PFSK-1 (cell line): ENCODE results near the gene SORT1.

Experiments used
- POLR2AphosphoS5 ChIP-seq: IDR thresholded peaks from 2 replicates; pipeline ENCODE4 v1.6.1; 2012; ENCODE audit warnings: low read depth, mild to moderate bottlenecking, control low read depth, low read length, moderate library complexity
- REST ChIP-seq, 2 experiments: IDR thresholded peaks; 2 replicates each; pipeline versions ENCODE4 v1.6.1 to v1.8.0; 2011 to 2012; ENCODE audit warnings: low read depth in 2 of 2, low read length in 2 of 2, control low read depth in 1 of 2, inconsistent platforms in 1 of 2, mild to moderate bottlenecking in 1 of 2, moderate library complexity in 1 of 2; ENCODE audit not compliant: insufficient read depth in 1 of 2
- SIN3A ChIP-seq: IDR thresholded peaks from 2 replicates; pipeline ENCODE4 v1.6.1; 2012; ENCODE audit warnings: mild to moderate bottlenecking, low read length, moderate library complexity, borderline replicate concordance; ENCODE audit not compliant: insufficient read depth
- TAF1 ChIP-seq: IDR thresholded peaks from 2 replicates; pipeline ENCODE4 v1.6.1; 2012; ENCODE audit warnings: low read length, control low read depth, borderline replicate concordance; ENCODE audit not compliant: insufficient read depth

- TF ChIP-seq TAF1 (no peak), REST (IDR thresholded peaks at IDR 0.05; ENCODE audit: insufficient read depth in 1 of 2, low read depth in 2 of 2, low read length in 2 of 2) (no peak), SIN3A (no peak), POLR2AphosphoS5 (no peak)
Measured at GRCh38 chr1:109441069-109441468, 43.4 kb upstream of the SORT1 start.
